HG03442 (cell line): ENCODE measurements around the gene TXNL4A.
A peak's percentile ranks its signal among the peaks of the same experiment; 100 is the strongest.
"Not testable (repeated sequence)": the region's sequence is repeated elsewhere in the genome, so short reads cannot be mapped to it uniquely, and the experiment has no call there.

Source experiments
- ATAC-seq: cut with Tn5 transposase; IDR thresholded peaks from one replicate; pipeline ENCODE4 v1.9.1; 2021; ENCODE audit warnings: mild to moderate bottlenecking, moderate library complexity; ENCODE audit not compliant: unreplicated experiment

TXNL4A gene

DNA sequence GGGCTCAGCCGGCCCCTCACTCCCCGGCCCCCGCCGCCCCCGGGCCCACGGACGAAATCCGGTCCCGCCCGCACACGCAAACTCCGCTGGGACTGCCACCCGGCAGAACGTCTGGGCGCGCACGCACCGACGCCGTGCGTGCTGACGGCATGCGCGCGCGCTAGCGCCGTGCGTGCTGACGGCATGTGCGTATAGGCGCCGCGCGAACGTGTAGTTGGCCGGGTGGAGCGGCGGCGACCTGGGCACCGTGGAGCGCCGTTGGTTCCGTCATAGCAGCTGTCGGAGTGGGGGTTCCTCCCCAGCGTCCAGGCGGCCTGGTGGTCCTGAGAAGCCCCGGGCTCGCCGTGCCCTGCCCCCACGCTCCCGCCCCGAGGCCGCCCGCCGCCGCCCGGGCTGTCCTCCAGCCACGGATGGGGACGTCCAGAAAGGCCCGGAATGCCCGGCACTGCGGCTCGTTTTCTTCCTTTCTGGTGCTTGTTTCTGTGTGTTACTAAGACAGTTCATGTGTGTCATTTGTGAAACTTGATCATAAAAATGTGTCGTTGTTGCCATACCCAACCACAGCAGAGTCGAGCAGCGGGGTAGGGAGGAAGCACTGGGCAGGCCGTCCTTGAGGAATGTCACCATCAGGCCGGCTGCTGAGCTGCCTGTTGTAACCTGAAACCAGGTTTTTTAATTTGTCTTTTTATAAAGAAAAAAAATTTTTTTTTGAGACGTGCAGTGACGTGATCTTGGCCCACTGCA is at the start of gene TXNL4A:
Gene TXNL4A (minus strand): TSS at position 113 of the 744 bp plus-strand sequence. CDS start 171 bp downstream, outside the sequence.
- ATAC-seq: peak; percentile 93

GRCh38 chr18:80037300-80037699 is 48.9 kb upstream of the TXNL4A start:
- ATAC-seq: no peak

DNA sequence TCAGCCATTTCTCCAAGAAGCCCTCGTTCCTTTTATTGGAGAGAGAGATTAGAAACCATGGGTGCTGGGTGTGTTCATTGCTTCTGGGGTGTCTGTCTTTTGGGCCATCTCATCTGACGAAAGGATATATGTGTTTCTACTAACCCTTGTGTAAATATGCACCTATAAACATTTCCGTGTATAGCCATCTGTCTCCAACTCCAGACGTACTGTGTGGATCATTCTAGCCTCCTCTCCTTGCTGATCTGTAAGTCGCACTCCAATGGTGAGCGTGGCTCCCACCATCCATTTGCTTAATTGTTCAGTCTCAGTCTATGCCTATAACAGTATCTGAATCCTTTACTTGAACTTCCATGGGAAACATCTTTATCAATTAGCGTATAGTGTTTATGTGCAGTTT is 47.6 kb upstream of the TXNL4A start:
- ATAC-seq: no peak

GRCh38 chr18:80034852-80035406 is 46.6 kb upstream of the TXNL4A start:
- no peak for ATAC-seq

GRCh38 chr18:80034068-80034851 is 45.9 kb upstream of the TXNL4A start, which contains the start of gene RBFA:
Gene RBFA, plus strand, starts transcription at chr18:80034434. Its CDS starts 62 bp downstream, at chr18:80034496.
- peak; percentile 77 for ATAC-seq

GRCh38 chr18:80033181-80034067 is 45.1 kb upstream of the TXNL4A start:
- peak; percentile 49 for ATAC-seq

GRCh38 chr18:80029690-80030089 is 41.3 kb upstream of the TXNL4A start:
- ATAC-seq: no peak

DNA sequence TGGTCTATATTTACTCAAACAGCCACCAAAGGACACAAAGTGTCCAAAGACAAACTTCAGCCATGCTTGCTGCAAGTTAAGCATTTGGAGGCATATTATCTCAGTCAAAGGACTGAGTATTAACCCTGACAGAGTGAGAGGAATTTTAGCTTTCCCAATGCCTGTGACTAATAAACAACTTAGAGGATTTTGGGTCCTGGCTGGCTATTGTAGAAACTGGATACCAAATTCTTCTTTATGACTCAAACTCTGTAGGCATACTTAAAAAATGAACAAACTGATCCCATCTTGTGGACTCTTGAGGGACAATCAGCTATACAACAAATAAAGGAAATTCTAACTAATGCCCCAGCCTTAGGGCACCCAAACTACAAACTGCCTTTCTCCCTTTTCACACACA is 39.4 kb upstream of the TXNL4A start:
- ATAC-seq: not testable (repeated sequence)

GRCh38 chr18:80026363-80026762 is 38.0 kb upstream of the TXNL4A start:
- ATAC-seq: no peak

DNA sequence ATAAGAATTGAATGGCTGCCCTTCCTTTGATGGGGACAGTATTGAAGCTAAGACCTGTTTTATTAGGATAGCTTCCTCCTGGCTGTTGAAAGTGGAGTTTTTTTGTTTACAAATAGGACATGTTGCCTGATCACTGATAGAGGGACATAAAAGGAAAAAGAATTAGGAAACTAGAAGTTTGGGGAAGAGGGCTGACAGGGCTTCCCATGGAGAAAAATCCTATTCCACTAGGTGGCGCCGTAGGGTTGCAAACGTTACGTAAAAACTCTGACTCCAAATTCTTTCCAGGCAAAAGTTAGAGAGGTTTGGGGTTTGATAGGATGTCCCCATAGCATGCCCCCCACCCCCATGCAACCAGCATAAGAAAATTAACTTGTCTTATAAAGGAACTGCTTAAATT is 34.8 kb upstream of the TXNL4A start:
- ATAC-seq: no peak

- ATAC-seq: no peak
These were observed 34.2 kb upstream of the TXNL4A start for GRCh38 chr18:80022613-80023012.

DNA sequence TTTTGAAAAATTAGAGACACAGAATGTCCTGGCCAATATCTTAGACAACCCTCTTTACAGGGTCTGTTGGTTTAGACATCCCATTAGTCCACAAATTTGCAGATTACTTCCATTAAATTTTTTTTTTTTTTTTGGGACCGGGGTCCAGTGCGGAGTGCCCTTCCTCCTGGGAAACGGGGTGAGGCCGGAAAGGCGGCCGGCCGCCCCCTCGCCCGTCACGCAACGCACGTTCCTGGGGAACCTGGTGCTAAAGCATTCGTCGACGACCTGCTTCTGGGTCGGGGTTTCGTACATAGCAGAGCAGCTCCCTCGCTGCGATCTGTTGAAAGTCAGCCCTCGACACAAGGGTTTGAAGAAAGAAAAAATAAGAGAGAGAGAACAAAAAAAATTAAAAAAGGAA is 24.4 kb upstream of the TXNL4A start:
- no peak for ATAC-seq

GRCh38 chr18:80011496-80012137 is 23.3 kb upstream of the TXNL4A start:
- ATAC-seq: not testable (repeated sequence)

GRCh38 chr18:80010551-80010906 is 22.2 kb upstream of the TXNL4A start:
- ATAC-seq: no peak

- ATAC-seq: no peak
These were observed 21.5 kb upstream of the TXNL4A start for GRCh38 chr18:80009661-80010550.

DNA sequence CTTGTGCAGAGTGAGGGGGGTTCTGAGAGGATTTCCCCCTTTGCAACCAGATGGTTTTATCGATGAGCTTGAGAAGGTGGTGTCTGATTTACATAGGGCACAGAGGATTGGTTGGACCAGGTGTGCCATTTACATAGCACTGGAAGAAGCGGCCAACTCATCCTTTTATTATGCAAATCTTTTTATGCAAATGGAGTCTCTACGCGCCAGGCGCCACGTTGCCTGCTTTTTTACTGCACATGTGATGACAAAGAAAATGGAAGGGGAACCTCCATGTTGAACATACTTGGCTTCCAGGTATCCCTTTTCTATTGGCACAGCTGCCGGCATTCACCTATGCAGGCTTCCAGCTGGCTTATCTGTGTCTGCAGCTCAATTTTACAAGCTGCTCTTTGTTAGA is 18.4 kb upstream of the TXNL4A start:
- ATAC-seq: no peak

GRCh38 chr18:80004600-80005342 is 16.4 kb upstream of the TXNL4A start:
- no peak for ATAC-seq

- no peak for ATAC-seq
These were observed 14.1 kb upstream of the TXNL4A start for GRCh38 chr18:80002468-80002867.

GRCh38 chr18:80000877-80001276 is 12.5 kb upstream of the TXNL4A start:
- no peak for ATAC-seq
